Ovary (tissue), 3 donors: Measurements from ENCODE around the gene DOCK1.

Experiments
- EP300 ChIP-seq: sonication (generic); formaldehyde crosslinking; IDR thresholded peaks from one replicate; pipeline ENCODE4 v1.6.1; 2017; ENCODE audit warnings: antibody characterized with exemption
- POLR2A ChIP-seq: fragments of 450-650 bp; IDR thresholded peaks from one replicate; pipeline ENCODE4 v1.6.1; 2017; ENCODE audit warnings: antibody characterized with exemption, mild to moderate bottlenecking, moderate library complexity
- TF ChIP-seq, protein P1 (sequence below), 3 donors: fragments of 450-650 bp in 2 of 3; fragments of 200-600 bp in 1 of 3; IDR thresholded peaks; one replicate each; pipeline versions ENCODE4 v1.5.1 to v1.8.0; 2016 to 2022; ENCODE audit warnings: antibody characterized with exemption in 3 of 3, mild to moderate bottlenecking in 1 of 3
- donor health status: DM: no; HTN: no; CAD: no.

DNA sequence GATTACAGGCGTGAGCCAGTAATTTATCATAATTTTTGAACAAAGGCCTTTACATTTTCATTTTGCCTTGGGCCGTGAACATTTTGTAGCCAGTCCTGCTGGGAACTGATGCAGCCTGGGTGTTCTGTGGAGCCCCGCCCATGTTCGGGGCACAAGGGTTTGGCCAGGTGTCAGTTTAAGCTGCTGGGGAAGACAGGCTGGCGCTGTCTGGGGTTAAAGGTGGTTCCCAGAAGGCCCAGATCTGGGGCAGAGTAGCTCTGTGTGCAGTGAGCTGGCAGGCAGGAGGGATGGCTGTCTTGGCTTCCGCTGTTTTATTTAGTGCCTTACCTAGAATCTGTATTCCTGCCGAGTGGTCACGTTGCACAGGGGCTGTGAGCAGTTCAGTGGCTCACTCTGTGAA, 50.2 kb downstream of the DOCK1 start:
- TF ChIP-seq EP300 (no peak), POLR2A (no peak)
- TF ChIP-seq, protein P1, sequence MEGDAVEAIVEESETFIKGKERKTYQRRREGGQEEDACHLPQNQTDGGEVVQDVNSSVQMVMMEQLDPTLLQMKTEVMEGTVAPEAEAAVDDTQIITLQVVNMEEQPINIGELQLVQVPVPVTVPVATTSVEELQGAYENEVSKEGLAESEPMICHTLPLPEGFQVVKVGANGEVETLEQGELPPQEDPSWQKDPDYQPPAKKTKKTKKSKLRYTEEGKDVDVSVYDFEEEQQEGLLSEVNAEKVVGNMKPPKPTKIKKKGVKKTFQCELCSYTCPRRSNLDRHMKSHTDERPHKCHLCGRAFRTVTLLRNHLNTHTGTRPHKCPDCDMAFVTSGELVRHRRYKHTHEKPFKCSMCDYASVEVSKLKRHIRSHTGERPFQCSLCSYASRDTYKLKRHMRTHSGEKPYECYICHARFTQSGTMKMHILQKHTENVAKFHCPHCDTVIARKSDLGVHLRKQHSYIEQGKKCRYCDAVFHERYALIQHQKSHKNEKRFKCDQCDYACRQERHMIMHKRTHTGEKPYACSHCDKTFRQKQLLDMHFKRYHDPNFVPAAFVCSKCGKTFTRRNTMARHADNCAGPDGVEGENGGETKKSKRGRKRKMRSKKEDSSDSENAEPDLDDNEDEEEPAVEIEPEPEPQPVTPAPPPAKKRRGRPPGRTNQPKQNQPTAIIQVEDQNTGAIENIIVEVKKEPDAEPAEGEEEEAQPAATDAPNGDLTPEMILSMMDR (IDR thresholded peaks at IDR 0.05) = no peak
